Amniotic stem cell (primary cell): ENCODE measurements around the gene ETV3.

Source experiments
- DNase-seq: peaks from one replicate; lab custom pipeline; 2025; lab: John Stamatoyannopoulos, UW

ETV3 gene

DNA sequence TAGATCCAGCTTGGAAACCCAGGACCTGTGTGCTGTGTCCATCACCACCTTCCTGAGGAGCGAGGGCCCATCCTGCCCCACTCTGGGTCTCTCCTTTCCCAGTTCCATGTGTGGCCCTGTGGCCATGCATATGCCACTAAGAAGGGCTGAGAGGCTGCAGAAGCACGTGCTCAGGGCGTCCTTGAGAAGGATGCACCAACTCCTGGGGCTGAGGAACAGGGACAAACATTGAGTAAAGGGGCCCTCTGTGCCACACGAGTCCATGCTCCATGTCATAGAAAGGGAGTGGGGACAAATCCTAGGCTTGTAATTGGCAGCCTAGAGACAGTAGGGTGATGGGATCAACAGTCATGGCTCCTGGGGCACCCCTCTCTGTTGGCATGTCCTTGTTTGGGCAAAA is 47.0 kb downstream of the ETV3 start:
- DNase-seq = no peak

DNA sequence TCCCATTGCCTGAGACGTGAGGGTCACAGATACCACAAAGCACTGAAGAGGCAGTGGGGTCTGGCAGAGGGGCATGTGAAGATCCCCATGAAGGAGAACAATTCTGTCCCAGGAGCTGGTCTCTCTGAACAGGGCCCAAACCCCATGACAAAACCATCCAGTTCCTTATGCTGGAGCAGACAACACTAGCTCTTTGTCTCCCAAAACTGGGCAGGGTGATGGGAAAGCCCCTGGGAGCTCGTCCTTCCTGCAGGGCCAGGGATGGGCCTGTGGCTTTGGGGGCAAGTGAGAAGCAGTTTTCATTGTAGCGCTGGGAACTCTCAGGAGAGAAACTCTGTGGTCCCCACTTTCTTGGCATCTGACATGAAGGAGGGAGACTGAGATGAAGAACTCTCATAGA is 47.4 kb downstream of the ETV3 start:
- no peak for DNase-seq

DNA sequence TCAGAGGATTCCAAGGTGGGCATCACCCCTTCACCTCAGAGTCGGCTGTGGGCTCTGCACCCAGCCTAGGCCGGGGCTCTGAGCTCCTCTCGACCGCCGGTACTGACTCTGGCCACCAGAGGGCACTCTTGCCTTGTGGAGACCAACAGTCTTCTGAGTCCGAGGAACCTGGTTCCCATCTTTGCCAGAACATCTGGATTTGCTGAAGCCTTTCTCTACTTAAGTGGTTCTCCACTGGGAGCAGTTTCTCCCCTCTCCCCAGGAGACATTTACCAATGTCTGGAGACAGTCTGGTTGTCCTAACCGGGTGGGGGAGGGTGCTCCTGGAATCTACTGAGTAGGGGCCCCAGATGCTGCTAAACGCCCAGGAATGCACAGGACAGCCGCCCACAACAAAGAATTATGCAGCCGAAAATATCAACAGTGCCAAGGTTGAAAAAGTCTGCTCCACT is 48.0 kb downstream of the ETV3 start:
- peak; percentile 75 for DNase-seq

DNA sequence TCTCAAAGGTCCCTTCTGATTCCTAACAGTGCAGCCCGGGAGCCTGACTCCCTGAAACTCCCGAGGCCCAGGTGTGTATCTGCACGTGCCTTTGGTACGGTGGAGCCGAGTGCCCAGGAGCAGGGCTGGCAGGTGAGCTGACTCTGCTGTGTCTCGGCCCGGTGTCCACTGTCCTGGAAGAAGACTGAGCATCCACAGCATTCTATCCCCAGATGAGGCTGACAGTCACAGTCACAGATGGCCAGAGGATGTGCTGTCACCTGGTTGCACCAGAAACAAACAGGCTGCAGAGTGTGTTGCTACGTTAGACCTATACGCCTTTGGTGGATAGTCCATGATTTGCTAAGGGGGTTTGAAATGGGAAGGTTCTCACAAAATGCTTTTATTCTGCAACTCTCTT is 48.4 kb downstream of the ETV3 start:
- DNase-seq = no peak

DNA sequence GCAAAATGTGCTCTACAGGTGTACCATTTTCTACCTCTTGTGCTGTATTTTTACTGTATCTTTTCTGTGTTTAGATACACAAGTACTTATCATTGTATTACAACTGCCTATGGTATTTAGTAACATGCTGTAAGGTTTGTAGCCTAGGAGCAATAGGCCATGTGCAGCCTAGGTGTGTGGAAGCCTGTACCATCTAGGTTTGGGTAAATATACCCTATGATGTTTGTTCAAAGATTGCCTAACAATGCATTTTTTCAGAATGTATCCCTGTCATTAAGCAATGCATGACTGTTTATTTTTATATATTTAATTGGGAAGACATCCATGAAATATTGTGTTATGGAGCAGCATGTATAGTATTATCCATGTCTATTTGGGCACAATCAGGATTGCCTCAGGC is 49.6 kb downstream of the ETV3 start:
- DNase-seq = no peak

DNA sequence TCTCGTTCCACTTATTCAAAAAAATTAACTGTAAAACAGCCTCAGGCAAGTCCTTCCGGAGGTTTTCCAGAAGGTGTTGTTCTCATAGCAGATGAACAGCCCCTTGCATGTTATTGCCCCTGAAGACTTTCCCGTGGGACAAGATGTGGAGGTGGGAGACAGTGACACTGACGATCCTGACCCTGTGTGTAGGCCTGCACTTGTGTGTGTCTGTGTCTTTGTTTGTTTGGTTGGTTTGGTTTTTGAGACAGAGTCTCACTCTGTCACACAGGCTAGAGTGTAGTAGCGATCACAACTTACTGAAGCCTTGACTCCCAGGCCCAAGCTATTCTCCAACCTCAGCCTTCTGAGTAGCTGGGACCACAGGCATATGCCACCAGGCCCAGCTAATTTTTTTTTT is 51.2 kb downstream of the ETV3 start:
- no peak for DNase-seq

DNA sequence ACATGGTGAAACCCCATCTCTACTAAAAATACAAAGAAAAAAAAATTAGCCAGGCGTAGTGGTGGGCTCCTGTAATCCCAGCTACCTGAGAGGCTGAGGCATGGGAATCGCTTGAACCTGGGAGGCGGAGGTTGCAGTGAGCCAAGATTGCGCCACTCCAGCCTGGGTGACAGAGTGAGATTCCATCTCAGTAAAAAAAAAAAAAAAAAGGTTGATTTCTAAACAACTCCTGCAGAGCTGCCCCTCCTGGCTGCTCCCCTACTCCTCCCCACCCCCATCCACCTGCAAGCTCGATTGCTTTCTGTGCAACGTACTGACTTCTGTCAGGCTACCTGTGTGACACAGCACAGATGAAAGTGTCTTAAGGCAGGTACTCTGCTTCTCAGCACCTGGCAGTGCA is 51.9 kb downstream of the ETV3 start:
- no peak for DNase-seq

DNA sequence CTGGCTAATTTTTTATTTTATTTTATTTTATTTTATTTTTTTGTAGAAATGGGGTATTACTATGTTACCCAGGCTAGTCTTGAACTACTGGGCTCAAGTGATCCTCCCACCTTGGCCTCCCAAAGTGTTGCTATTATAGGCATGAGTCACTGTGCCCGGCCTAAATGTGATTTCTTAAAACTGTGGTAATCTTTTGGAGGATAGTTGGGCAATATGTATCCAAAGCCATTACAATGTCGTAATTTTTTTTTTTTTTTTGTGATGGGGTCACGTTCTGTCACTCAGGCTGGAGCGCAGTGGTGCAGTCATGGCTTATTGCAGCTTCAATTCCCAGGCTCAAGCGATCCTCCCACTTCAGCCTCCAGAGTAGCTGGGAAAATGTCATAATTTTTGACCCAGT is 52.8 kb downstream of the ETV3 start:
- no peak for DNase-seq

DNA sequence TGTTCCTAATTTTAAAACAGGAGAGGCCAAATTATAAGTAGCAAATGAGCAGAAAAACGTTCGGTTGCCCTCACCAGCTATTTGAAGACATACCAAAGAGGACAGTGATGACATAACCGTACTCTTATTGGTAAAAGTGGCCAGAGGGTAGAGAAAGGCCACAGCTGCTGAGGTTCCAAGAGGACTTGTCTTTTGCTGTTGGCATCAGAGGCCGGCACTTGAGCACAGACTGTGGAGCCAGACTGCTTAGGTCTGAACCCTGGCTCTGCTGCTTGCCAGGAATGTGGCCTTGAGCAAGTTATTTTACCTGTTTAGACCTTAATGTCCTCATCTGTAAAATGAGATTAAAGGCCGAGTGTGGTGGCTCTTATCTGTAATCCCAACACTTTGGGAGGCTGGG is 53.5 kb downstream of the ETV3 start:
- no peak for DNase-seq

DNA sequence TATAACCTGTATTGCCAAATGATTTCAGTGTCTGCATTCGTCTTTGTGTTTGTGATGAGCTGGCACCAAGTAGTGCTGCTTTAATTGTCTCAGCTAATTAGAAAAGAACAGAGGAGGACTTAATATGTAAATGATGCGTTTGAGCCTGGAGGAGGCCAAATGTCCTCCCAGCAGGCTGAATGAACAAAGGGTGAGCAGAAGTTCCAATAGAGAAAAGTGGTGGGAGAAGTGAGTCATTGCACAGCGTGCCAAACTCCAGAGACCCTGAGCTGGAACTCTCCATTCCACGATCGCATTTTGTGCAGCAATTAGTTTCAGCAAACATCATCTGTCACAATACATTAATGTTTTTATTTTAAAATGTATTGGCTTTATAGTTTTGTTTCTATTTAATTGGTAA is 56.5 kb downstream of the ETV3 start:
- no peak for DNase-seq

DNA sequence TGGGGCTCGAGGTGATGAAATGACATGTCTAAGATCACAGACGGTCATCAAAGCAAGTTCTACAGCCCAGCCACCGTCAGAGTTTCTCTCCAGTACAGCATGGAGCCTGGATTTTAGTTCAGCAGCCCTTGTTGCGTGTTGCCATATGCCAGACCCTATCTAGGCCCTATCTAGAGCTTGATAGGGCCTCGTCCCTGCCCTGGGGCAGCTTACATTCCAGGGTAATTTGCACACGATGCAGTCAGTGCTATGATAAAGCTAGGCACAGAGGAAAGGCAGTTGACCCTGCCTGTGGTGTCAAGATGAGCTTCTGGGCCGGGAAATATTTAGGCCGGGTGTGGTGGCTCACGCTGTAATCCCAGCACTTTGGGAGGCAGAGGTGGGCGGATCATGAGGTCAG is 57.5 kb downstream of the ETV3 start:
- DNase-seq = no peak

DNA sequence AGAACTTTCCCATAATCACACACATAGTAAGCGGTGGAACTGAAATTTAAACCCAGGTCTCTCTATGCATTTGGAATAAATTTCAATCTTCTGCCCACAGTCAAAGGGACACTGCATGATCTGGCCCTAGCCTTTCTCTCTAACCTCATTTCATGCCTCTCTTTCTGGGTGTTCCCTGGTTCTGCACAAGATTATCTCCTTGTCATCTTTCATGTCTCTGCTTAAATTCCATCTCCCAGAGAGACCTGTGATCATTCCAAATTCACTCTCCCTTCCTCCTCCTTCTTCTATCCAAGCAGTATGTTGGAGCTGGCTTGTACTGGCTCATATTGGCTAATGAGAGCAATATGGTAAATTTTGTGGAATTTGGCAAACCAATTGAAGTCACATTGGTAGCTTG is 60.8 kb downstream of the ETV3 start:
- no peak for DNase-seq

DNA sequence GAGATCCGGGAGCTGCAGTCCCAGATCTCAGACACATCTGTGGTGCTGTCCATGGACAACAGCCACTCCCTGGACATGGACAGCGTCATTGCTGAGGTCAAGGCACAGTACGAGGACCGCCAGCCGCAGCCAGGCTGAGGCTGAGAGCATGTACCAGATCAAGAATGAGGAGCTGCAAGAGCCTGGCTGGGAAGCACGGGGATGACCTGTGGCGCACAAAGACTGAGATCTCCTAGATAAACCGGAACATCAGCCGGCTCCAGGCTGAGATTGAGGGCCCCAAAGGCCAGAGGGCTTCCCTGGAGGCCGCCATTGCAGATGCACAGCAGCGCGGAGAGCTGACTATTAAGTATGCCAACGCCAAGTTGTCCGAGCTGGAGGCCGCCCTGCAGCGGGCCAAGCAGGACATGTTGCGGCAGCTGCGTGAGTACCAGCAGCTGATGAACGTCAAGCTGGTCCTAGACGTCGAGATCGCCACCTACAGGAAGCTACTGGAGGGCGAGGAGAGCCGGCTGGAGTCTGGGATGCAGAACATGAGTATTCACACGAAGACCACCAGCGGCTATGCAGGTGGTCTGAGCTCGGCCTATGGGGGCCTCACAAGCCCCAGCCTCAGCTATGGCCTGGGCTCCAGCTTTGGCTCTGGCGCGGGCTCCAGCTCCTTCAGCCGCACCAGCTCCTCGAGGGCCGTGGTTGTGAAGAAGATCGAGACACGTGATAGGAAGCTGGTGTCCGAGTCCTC is 64.1 kb downstream of the ETV3 start:
- peak; percentile 24 for DNase-seq
